Kidney (tissue), 14 donors: ENCODE measurements around the gene STK24. TPM values are rescaled to one million over a fixed set of nuclear protein-coding genes. Genes with fewer than 3 reads are reported as not detected.
A peak's percentile ranks its signal among the peaks of the same experiment; 100 is the strongest.

Experiments
- DNase-seq, 5 donors: peaks; one replicate each; pipeline ENCODE4 v3.0.0-alpha.2; 2013 to 2020
- FAIRE-seq: peaks from 2 replicates; lab custom pipeline; 2012; peaks lifted over from hg19 to GRCh38; lab: Jason Lieb, UNC
- H3K27ac ChIP-seq, 2 donors: one replicate each; pipeline ENCODE4 v1.7.0; 2013; ENCODE audit warnings: low read depth in 2 of 2, low read length in 2 of 2, inconsistent platforms in 1 of 2
- H3K27me3 ChIP-seq: one replicate; pipeline ENCODE4 v1.7.1; 2013; ENCODE audit warnings: low read length, inconsistent platforms; ENCODE audit not compliant: control insufficient read depth, insufficient read depth
- H3K36me3 ChIP-seq, 3 donors: one replicate each; pipeline versions ENCODE4 v1.7.0 to v1.7.1; 2013; ENCODE audit warnings: low read length in 3 of 3, control low read depth in 1 of 3, inconsistent platforms in 1 of 3; ENCODE audit not compliant: insufficient read depth in 3 of 3, control insufficient read depth in 2 of 3
- H3K4me1 ChIP-seq, 3 donors: one replicate each; pipeline versions ENCODE4 v1.7.0 to v1.7.1; 2013; ENCODE audit warnings: low read length in 3 of 3, inconsistent platforms in 1 of 3, low read depth in 1 of 3; ENCODE audit not compliant: control insufficient read depth in 2 of 3, insufficient read depth in 2 of 3
- H3K4me3 ChIP-seq, 3 donors: one replicate each; pipeline versions ENCODE4 v1.7.0 to v1.8.1; 2013; ENCODE audit warnings: low read length in 3 of 3, control low read depth in 1 of 3, inconsistent platforms in 1 of 3
- H3K9ac ChIP-seq, 3 donors: one replicate each; pipeline versions ENCODE4 v1.7.0 to v1.7.1; 2013; ENCODE audit warnings: low read length in 3 of 3, control low read depth in 1 of 3, inconsistent platforms in 1 of 3
- H3K9me3 ChIP-seq, 3 donors: one replicate each; pipeline versions ENCODE4 v1.7.0 to v1.7.1; 2013; ENCODE audit warnings: low read length in 3 of 3, control low read depth in 1 of 3, inconsistent platforms in 1 of 3; ENCODE audit not compliant: control insufficient read depth in 2 of 3, insufficient read depth in 1 of 3
- CTCF ChIP-seq: IDR thresholded peaks from 3 replicates; pipeline ENCODE4 v1.5.1; 2012; ENCODE audit warnings: mild to moderate bottlenecking, moderate library complexity, borderline replicate concordance; ENCODE audit not compliant: insufficient read depth; ENCODE audit errors: extremely low read depth
- intact Hi-C: fragments of 100-400 bp; cut with DNase I; formaldehyde crosslinking; loops from one replicate; pipeline ENCODE4 v1.11.1; 2022
- polyA plus RNA-seq: library from polyadenylated mRNA; stranded (reverse); fragments of 350-450 nt; fragmentation: Illumina TruSeq; extraction: RNeasy Lipid Tissue Mini Kit (QIAGEN cat#74804); gene quantifications from one replicate; pipeline ENCODE4 v1.2.3, GENCODE V29; 2014; ENCODE audit warnings: low read depth, low replicate concordance; ENCODE audit not compliant: insufficient read depth
- total RNA-seq: library from RNA; stranded (reverse); fragmentation: NEBNext Ultra II Directional; extraction: Animal tissue kit (Norgen Biotek cat#: 25700); gene quantifications from one replicate; pipeline ENCODE4 v1.2.1, GENCODE V29; 2021
- donor health status: control.
- donor health status: control.
- donor health status: control.
- donor health status: control.
- donor health status: control.
- donor health status: DM: yes; HTN: yes; CAD: no.
- donor health status: Normal renal cell carcinoma (clear cell type).

The STK24 gene
- total and polyA plus RNA-seq, 2 donors from 2014 or later: 56.7 to 122 TPM

- Histone ChIP-seq H3K36me3 (peaks cover 0 to 44% (median 24%) of the 10 kb centered on the region in 3 donors), H3K27me3 (no peaks in the 10 kb centered on the region), H3K4me3 (no peak overlapping the region), H3K27ac (no peak overlapping the region), H3K9ac (no peak overlapping the region), H3K4me1 (peaks cover 0 to 6% (median 4%) of the 10 kb centered on the region in 3 donors), H3K9me3 (no peaks in the 10 kb centered on the region)
- intact Hi-C loops: no loop called here
- no peak for TF ChIP-seq CTCF
- no peak for FAIRE-seq
- peak in 2 of 5 donors; percentile 32 to 52 for DNase-seq
These were observed 117.7 kb downstream of the STK24 start for GRCh38 chr13:98459171-98459681.

- DNase-seq: peak in 1 of 5 donors; percentile 80
- TF ChIP-seq CTCF: no peak
- intact Hi-C loops: no loop called here
- FAIRE-seq: no peak
- H3K36me3 ChIP-seq: peaks cover 0 to 40% (median 24%) of the 10 kb centered on the region in 3 donors
- H3K27ac ChIP-seq: no peak overlapping the region
- H3K27me3 ChIP-seq: no peaks in the 10 kb centered on the region
- no peak overlapping the region for H3K9ac ChIP-seq
- no peaks in the 10 kb centered on the region for H3K9me3 ChIP-seq
- H3K4me1 ChIP-seq: peaks cover 0 to 6% (median 4%) of the 10 kb centered on the region in 3 donors
- H3K4me3 ChIP-seq: no peak overlapping the region
These were observed 118.5 kb downstream of the STK24 start for GRCh38 chr13:98458431-98458830.

GRCh38 chr13:98457053-98457452 lies 119.9 kb downstream of the STK24 start:
- Histone ChIP-seq H3K9me3 (no peaks in the 10 kb centered on the region), H3K4me1 (peaks cover 0 to 6% (median 4%) of the 10 kb centered on the region in 3 donors), H3K4me3 (no peak overlapping the region), H3K36me3 (peaks cover under 1 to 31% (median 22%) of the 10 kb centered on the region in 3 donors), H3K9ac (no peak overlapping the region), H3K27me3 (no peaks in the 10 kb centered on the region), H3K27ac (no peak overlapping the region)
- DNase-seq (peak in 1 of 5 donors; percentile 46), FAIRE-seq (no peak)
- TF ChIP-seq CTCF: no peak
- intact Hi-C loops: no loop called here

GRCh38 chr13:98456413-98456845 lies 120.5 kb downstream of the STK24 start:
- peaks cover 2 to 29% (median 20%) of the 10 kb centered on the region in 3 donors for H3K36me3 ChIP-seq
- H3K9me3 ChIP-seq: no peaks in the 10 kb centered on the region
- H3K4me1 ChIP-seq: peaks cover 0 to 6% (median 4%) of the 10 kb centered on the region in 3 donors
- no peak overlapping the region for H3K4me3 ChIP-seq
- no peak overlapping the region for H3K27ac ChIP-seq
- TF ChIP-seq CTCF: no peak
- FAIRE-seq (no peak), DNase-seq (peak in 2 of 5 donors; percentile 40 to 53)
- intact Hi-C loops: no loop called here
- H3K27me3 ChIP-seq: no peaks in the 10 kb centered on the region
- no peak overlapping the region for H3K9ac ChIP-seq
